Activated T-cell treated with anti-CD3 and anti-CD28 coated beads for 24 hours (primary cell): Measurements from ENCODE around the gene CACNB2.

ENCODE experiments used
- DNase-seq: peaks from one replicate; pipeline ENCODE4 v3.0.0-alpha.2; 2020; ENCODE audit warnings: low read depth

CACNB2 gene

GRCh38 chr10:18293536-18294510 is 153.6 kb downstream of the CACNB2 start:
- no peak for DNase-seq

DNA sequence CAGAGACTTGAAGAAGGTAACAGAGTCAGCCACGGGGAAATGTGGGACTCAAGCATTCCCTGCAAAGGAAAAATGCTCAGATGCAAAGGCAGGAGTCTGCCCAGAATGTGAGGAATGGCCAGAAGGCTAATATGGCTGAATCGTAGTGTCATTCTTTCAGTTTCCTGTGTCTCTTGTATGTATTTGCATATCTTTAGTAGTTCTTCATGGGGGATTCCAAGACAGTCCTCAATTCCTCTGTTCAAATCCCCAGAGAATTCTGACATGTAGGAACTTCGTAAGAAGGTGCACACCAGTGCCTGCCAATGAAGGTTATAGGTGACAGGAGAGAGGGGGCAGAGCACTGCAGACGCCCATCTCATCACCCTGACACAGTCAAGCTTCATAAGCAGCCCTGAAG is 154.4 kb downstream of the CACNB2 start:
- no peak for DNase-seq

DNA sequence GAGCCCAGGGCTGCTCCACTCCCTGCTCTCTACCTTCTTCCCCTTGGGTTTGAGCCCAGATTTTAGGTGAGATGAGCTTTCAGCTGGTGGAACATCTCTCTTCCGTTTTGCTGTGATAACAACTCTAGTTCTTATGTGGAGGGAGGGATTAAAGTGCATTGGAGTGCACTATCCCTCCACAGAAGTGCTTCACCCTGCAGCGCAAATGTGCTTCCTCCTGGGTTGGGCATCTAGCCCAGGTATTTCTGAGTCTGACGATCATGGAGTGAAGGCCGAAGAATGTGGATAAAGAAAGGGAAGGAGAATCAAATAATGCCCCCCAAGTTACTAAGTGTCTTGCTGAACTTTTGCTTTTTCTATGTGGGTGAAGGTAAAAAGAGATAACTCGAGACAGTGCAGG is 157.4 kb downstream of the CACNB2 start:
- no peak for DNase-seq

DNA sequence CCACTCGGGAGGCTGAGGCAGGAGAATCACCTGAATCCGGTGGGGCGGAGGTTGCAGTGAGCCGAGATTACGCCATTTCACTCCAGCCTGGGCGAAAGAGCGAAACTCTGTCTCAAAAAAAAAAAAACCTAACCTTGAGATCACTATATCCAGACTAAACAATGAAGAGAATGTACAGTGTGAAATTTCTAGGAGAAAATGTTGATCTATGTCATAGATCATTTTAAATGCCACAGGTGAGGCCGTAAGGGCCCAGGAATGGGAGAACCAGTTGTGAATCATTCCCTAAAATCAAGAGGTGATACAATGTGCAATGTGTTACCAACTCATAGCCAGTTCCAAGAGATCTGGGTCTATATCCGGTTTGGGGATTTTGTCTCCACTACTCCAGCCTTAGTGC is 158.0 kb downstream of the CACNB2 start:
- no peak for DNase-seq

DNA sequence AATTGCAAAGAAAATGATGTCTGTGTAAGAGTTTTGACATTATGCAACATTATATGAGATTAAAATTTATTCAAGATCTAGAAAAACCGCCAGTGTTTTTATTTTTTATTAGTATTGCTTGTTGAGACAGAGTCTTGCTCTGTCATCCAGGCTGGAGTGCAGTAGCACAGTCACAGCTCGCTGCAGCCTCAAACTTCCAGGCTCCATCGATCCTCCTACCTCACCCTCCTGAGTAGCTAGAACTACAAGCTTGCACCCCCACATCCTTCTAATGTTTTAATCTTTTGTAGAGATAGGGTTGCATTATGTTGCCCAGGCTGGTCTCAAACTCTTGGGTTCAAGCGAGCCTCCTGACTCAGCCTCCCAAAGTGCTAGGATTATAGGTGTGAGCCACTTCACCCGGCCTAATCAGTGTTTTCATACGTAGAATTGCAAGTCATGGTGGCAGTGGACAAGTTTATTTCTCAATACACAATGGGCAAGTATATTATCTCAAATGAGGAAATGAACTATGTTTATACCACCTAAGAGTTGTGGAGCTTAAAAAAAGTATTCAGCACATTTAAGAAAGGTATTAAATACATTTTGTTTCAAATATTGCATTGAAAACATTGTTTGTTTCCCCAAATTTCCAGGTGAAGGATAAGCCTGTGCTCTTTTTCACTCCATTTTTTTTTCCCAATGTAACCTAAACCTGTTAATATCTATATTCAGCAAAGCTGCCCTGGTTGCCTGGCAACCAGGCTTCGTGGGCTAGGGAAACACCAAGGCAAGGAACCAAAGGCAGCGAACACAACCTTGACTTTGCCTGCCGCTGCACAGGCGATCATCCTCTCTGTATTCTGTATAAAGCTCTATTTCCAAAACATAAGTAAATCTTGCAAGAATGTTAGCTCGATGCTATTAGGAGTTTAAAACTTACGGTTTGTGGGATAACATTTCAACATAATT is 163.9 kb downstream of the CACNB2 start:
- no peak for DNase-seq

DNA sequence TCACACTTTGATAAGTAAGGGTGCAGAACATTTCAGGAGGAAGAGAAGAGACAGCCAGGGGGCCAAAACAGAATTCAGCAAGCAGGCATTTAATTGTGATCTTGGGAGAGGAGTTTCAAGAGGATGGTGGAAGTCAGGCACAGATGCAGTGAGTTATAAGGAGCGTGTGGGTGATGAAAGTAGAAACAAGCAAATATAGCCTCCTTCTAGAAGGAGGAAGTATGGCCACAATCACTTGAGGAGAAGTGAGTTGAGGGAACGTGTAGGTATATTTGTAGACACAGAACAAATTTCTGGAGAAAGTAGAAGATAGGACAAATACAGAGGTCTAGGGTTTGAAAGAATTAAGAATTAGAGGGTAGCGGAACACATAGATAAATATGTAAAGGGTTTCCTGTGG is 165.8 kb downstream of the CACNB2 start:
- no peak for DNase-seq

- DNase-seq: no peak
These were observed 168.4 kb downstream of the CACNB2 start for GRCh38 chr10:18308600-18308999.

GRCh38 chr10:18310761-18311160 is 170.5 kb downstream of the CACNB2 start:
- no peak for DNase-seq

DNA sequence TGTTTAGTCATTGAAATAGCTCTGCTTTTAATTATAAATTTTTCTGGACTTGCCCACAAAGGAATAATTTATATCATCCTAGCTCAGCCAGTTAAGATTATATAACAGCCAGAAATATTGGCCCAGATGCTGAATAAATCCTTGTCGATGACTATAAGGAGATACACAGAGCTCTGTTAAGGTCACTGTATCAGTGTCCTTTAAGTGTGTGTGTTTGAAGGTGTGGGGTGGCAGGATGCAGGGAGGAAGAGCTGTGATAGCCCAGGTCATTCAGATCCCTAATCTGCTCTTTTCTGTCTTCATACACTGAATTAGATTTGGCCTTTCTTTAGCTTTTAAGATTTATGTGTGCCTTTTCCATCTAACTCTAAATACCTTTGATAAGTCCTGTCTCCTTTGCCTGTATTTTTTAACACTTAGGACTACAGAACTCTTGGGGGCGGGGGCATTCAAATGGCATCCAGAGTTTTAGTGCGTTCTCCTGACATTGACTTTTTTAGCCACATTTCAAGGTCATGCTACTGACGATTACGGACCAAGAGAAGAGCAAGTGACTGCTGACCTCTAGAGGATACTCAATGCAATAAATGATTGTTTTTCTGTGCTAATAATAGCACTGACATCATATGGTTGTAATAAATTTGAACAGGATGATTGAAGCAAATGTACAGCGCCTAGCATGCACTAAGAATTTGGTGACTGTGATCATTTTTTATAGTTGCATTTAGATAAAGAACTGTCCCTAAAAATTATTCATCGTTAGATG is 172.3 kb downstream of the CACNB2 start:
- no peak for DNase-seq

- DNase-seq: no peak
These were observed 172.9 kb downstream of the CACNB2 start for GRCh38 chr10:18313140-18313530.

GRCh38 chr10:18313626-18314025 is 173.4 kb downstream of the CACNB2 start:
- DNase-seq: no peak

GRCh38 chr10:18319628-18320027 is 179.4 kb downstream of the CACNB2 start:
- no peak for DNase-seq

GRCh38 chr10:18321371-18321770 is 181.1 kb downstream of the CACNB2 start:
- DNase-seq: no peak

GRCh38 chr10:18323916-18324315 is 183.7 kb downstream of the CACNB2 start:
- no peak for DNase-seq

GRCh38 chr10:18325410-18325809 is 185.2 kb downstream of the CACNB2 start:
- DNase-seq: no peak

GRCh38 chr10:18325889-18326531 is 185.8 kb downstream of the CACNB2 start:
- no peak for DNase-seq

- no peak for DNase-seq
These were observed 188.7 kb downstream of the CACNB2 start for GRCh38 chr10:18328941-18329340.

DNA sequence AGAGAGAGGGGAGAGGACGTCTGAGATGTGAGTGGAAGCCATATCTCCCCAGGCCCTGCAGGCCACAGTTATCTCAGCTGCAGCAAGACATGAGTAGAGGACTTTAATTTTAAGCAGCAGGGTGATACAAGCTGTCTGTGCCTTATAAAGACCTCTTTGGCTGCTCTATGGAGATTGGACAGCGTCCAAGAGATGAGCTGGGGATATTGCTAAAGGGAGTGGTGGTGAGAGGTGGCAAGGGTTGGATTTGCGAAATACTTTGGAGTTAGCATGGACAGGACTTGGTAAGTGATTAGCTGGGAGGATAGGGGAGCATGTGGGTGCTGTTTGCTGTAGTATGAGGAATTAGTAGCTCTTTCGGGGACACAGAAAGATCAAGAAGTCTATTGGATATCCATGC is 191.8 kb downstream of the CACNB2 start:
- DNase-seq: no peak

GRCh38 chr10:18332484-18332883 is 192.3 kb downstream of the CACNB2 start:
- DNase-seq: no peak

- DNase-seq: no peak
These were observed 193.4 kb downstream of the CACNB2 start for GRCh38 chr10:18333621-18334020.

GRCh38 chr10:18334116-18334867 is 194.1 kb downstream of the CACNB2 start:
- DNase-seq: no peak
